ENCODE results near the gene TLE2.

- TF ChIP-seq NCOA6 (IDR thresholded peaks at IDR 0.05) (no peak), ZBTB26 (CRISPR knock-in tag; IDR thresholded peaks at IDR 0.05) (no peak), NBN (IDR thresholded peaks at IDR 0.05; ENCODE audit: low read depth) (no peak), E2F4 (CRISPR knock-in tag; IDR thresholded peaks at IDR 0.05; ENCODE audit: low read depth) (no peak), CTCF (IDR thresholded peaks at IDR 0.05 in 2 of 3, conservative IDR thresholded peaks at IDR 0.05 in 1 of 3; ENCODE audit: insufficient read depth in 2 of 3, low read depth in 1 of 3, low read length in 3 of 3) (no peak), FOXP1 (CRISPR knock-in tag; IDR thresholded peaks at IDR 0.05) (no peak), STAT5A (IDR thresholded peaks at IDR 0.05; ENCODE audit: borderline replicate concordance, low read length) (no peak), NCOA1 (IDR thresholded peaks at IDR 0.05; ENCODE audit: low read depth) (no peak), POLR2A (conservative IDR thresholded peaks at IDR 0.05) (0 out of 2 replicates have a peak, but pooled peaks have one; percentile 21), NFRKB (IDR thresholded peaks at IDR 0.05; ENCODE audit: low read depth) (no peak), MAX (CRISPR knock-in tag; IDR thresholded peaks at IDR 0.05) (no peak), CBX8 (IDR thresholded peaks at IDR 0.05; ENCODE audit: borderline replicate concordance, extremely low read depth, low read depth, low read length, poor library complexity, severe bottlenecking) (no peak)
Measured at GRCh38 chr19:3073159-3073563, 44.1 kb upstream of the TLE2 start.
